ENCODE results near the gene CELF1.

CELF1 gene

GRCh38 chr11:47518212-47518964, 34.5 kb downstream of the CELF1 start:
- no peaks in the 10 kb centered on the region for H3K9me3 Mint-ChIP-seq
- peak overlapping the region; percentile 31 for H3K27ac Mint-ChIP-seq
- no peaks in the 10 kb centered on the region for H3K27me3 Mint-ChIP-seq
- peaks cover 42 to 78% of the 10 kb centered on the region in 2 donors for H3K4me1 Mint-ChIP-seq
- peaks cover 19 to 20% of the 10 kb centered on the region in 2 donors for H3K36me3 Mint-ChIP-seq
- ATAC-seq (replicated peaks) (no peak), DNase-seq (no peak)
- peak overlapping the region in 1 of 2 donors; percentile 1 for H3K4me3 Mint-ChIP-seq

- H3K36me3 Mint-ChIP-seq, result peaks cover 19 to 20% of the 10 kb centered on the region in 2 donors
- no peak for ATAC-seq (replicated peaks)
- H3K27ac Mint-ChIP-seq, result peak overlapping the region; percentile 65
- H3K4me3 Mint-ChIP-seq, result no peak overlapping the region
- DNase-seq, result no peak
- no peaks in the 10 kb centered on the region for H3K9me3 Mint-ChIP-seq
- H3K27me3 Mint-ChIP-seq, result no peaks in the 10 kb centered on the region
- peaks cover 36 to 84% of the 10 kb centered on the region in 2 donors for H3K4me1 Mint-ChIP-seq
Observed at GRCh38 chr11:47516984-47517853, 35.7 kb downstream of the CELF1 start.

DNA sequence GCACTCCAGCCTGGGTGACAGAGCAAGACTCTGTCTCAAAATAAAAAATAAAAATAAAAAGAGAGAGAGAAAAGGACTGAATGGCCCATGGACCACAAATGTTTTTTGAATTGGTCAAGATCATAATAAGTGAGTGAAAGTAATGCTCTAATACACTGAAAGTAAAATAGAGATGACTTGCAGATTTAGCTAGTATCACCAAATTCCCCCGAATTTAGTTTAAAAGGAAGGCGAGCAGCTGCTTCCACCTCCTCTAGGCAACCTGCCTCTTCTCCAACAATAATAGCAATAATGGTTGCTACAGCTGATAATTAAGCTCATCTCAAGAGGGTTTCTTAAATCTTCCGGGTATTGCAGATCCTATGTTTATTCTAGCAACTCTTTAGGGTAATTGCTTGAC, 36.8 kb downstream of the CELF1 start:
- H3K27ac Mint-ChIP-seq, result no peak overlapping the region
- no peaks in the 10 kb centered on the region for H3K27me3 Mint-ChIP-seq
- DNase-seq (no peak), ATAC-seq (replicated peaks) (no peak)
- no peaks in the 10 kb centered on the region for H3K9me3 Mint-ChIP-seq
- H3K4me3 Mint-ChIP-seq, result no peak overlapping the region
- peaks cover 38 to 94% of the 10 kb centered on the region in 2 donors for H3K4me1 Mint-ChIP-seq
- H3K36me3 Mint-ChIP-seq, result peaks cover 19 to 23% of the 10 kb centered on the region in 2 donors

- ATAC-seq (replicated peaks) (peak; percentile 76 to 87), DNase-seq (peak; percentile 35)
- peak overlapping the region; percentile 54 to 64 for H3K4me3 Mint-ChIP-seq
- H3K36me3 Mint-ChIP-seq, result peaks cover 24 to 26% of the 10 kb centered on the region in 2 donors
- H3K9me3 Mint-ChIP-seq, result no peaks in the 10 kb centered on the region
- peaks cover 39 to 94% of the 10 kb centered on the region in 2 donors for H3K4me1 Mint-ChIP-seq
- H3K27ac Mint-ChIP-seq, result peak overlapping the region; percentile 95
- H3K27me3 Mint-ChIP-seq, result no peaks in the 10 kb centered on the region
Observed at GRCh38 chr11:47514825-47515647, 37.9 kb downstream of the CELF1 start.

DNA sequence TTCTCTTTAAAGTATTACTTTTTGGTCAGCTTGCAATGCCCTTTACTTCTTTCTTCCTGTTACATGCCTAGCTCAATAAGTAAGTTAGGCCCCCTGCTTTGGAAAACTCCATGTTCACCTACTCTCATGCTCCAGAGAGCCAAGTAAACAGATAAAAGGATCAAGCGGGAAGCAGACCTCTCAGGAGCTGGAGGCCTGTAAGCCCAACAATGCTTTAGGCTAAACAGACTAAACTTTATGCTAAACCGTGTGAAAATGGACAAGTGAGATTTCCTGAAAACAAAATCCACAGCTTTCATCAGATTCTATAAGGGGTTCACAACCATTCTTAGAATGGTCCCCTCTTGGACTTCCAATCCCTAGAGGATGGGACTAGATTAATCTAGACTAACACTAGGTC, 40.2 kb downstream of the CELF1 start:
- Mint-ChIP-seq H3K27me3 (no peaks in the 10 kb centered on the region), H3K4me3 (no peak overlapping the region), H3K9me3 (no peaks in the 10 kb centered on the region), H3K27ac (peak overlapping the region; percentile 31), H3K36me3 (peaks cover 18 to 28% of the 10 kb centered on the region in 2 donors), H3K4me1 (peaks cover 41 to 98% of the 10 kb centered on the region in 2 donors)
- ATAC-seq (replicated peaks) (no peak), DNase-seq (no peak)

GRCh38 chr11:47511917-47512316, 41.0 kb downstream of the CELF1 start:
- peaks cover 18 to 28% of the 10 kb centered on the region in 2 donors for H3K36me3 Mint-ChIP-seq
- no peak overlapping the region for H3K4me3 Mint-ChIP-seq
- ATAC-seq (replicated peaks), result no peak
- H3K9me3 Mint-ChIP-seq, result no peaks in the 10 kb centered on the region
- peak overlapping the region; percentile 65 for H3K27ac Mint-ChIP-seq
- H3K4me1 Mint-ChIP-seq, result peaks cover 41 to 99% of the 10 kb centered on the region in 2 donors
- no peaks in the 10 kb centered on the region for H3K27me3 Mint-ChIP-seq
- no peak for DNase-seq

DNA sequence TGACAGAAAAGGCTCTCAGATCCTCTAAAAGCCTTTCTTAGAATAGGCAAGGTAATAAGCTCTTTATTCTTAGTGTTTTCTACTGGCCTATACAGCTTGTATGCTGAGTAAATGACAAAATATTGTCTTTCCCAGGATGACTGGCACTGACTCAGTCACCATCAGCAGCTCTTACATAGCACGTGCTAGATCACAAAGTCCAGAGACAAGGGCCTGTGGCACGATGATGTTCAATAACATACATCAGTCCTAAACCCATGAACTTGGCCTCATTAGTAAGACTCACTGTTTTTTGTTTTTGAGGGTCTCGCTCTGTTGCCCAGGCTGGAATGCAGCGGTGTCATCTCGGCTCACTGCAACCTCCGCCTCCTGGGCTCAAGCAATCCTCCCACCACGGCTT, 42.7 kb downstream of the CELF1 start:
- H3K9me3 Mint-ChIP-seq, result no peaks in the 10 kb centered on the region
- H3K4me1 Mint-ChIP-seq, result peaks cover 42 to 96% of the 10 kb centered on the region in 2 donors
- no peak overlapping the region for H3K4me3 Mint-ChIP-seq
- H3K36me3 Mint-ChIP-seq, result peaks cover 24 to 32% of the 10 kb centered on the region in 2 donors
- ATAC-seq (replicated peaks) (peak in 1 of 2 donors; percentile 26), DNase-seq (no peak)
- no peaks in the 10 kb centered on the region for H3K27me3 Mint-ChIP-seq
- peak overlapping the region; percentile 59 for H3K27ac Mint-ChIP-seq

DNA sequence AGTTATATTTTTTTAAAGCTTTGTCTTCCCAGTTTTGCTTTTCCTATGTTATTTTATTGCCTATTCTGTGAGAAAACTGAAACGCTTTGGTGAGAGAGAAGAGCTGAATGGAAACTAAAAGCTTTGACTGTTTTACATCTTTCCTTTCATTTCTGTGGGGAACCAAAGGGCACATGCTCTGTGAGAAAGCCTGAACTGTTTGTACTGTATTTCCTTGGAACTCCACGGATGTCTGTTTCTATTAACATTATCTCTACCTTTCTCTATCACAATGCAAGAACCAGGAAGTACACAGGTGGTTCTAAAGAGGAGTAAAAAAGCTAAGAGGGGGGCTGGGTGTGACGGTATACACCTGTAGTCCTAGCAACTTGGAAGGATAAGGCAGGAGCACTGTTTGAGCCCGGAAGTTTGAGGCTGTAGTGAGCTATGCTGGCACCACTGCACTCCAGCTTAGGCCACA, 43.8 kb downstream of the CELF1 start:
- ATAC-seq (replicated peaks), result peak; percentile 46 to 67
- H3K27me3 Mint-ChIP-seq, result no peaks in the 10 kb centered on the region
- peak overlapping the region; percentile 88 for H3K27ac Mint-ChIP-seq
- peaks cover 22 to 31% of the 10 kb centered on the region in 2 donors for H3K36me3 Mint-ChIP-seq
- peaks cover 37 to 96% of the 10 kb centered on the region in 2 donors for H3K4me1 Mint-ChIP-seq
- H3K4me3 Mint-ChIP-seq, result peak overlapping the region; percentile 41 to 61
- DNase-seq, result no peak
- no peaks in the 10 kb centered on the region for H3K9me3 Mint-ChIP-seq

GRCh38 chr11:47508240-47508957, 44.5 kb downstream of the CELF1 start:
- DNase-seq (no peak), ATAC-seq (replicated peaks) (peak in 1 of 2 donors; percentile 21)
- Mint-ChIP-seq H3K27ac (peak overlapping the region; percentile 88), H3K9me3 (no peaks in the 10 kb centered on the region), H3K4me3 (peak overlapping the region; percentile 41 to 61), H3K4me1 (peaks cover 37 to 96% of the 10 kb centered on the region in 2 donors), H3K27me3 (no peaks in the 10 kb centered on the region), H3K36me3 (peaks cover 24 to 36% of the 10 kb centered on the region in 2 donors)

GRCh38 chr11:47507563-47508239, 45.2 kb downstream of the CELF1 start:
- H3K27ac Mint-ChIP-seq, result peak overlapping the region; percentile 79
- H3K4me3 Mint-ChIP-seq, result peak overlapping the region; percentile 34 to 37
- no peaks in the 10 kb centered on the region for H3K9me3 Mint-ChIP-seq
- peaks cover 42 to 96% of the 10 kb centered on the region in 2 donors for H3K4me1 Mint-ChIP-seq
- DNase-seq (no peak), ATAC-seq (replicated peaks) (no peak)
- H3K27me3 Mint-ChIP-seq, result no peaks in the 10 kb centered on the region
- H3K36me3 Mint-ChIP-seq, result peaks cover 24 to 41% of the 10 kb centered on the region in 2 donors

- Mint-ChIP-seq H3K27ac (peak overlapping the region; percentile 78), H3K9me3 (no peaks in the 10 kb centered on the region), H3K27me3 (no peaks in the 10 kb centered on the region), H3K4me3 (peak overlapping the region; percentile 1 to 34), H3K36me3 (peaks cover 27 to 46% of the 10 kb centered on the region in 2 donors), H3K4me1 (peaks cover 42 to 96% of the 10 kb centered on the region in 2 donors)
- no peak for DNase-seq
- ATAC-seq (replicated peaks), result peak; percentile 59 to 63
Observed at GRCh38 chr11:47506795-47507562, 46.0 kb downstream of the CELF1 start.

DNA sequence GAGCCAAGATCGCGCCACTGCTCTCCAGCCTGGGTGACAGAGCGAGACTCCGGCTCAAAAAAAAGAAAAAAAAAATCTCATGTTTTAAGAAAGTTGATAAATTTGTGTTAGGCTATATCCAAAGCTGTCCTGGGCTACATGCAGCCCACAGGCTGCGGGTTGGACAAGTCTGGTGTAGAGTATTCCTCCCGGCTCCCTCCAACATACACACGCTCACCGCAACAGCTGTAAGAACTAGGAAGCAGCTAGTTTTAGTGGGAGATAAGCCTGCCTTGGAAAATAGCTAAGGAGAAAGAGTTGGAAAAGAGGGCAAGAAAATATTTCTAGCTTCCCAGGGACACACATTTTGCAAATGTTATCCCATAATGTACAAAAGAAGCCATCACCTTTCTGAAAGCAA, 46.6 kb downstream of the CELF1 start:
- Mint-ChIP-seq H3K27ac (peak overlapping the region; percentile 78), H3K27me3 (no peaks in the 10 kb centered on the region), H3K36me3 (peaks cover 25 to 46% of the 10 kb centered on the region in 2 donors), H3K4me3 (no peak overlapping the region), H3K9me3 (no peaks in the 10 kb centered on the region), H3K4me1 (peaks cover 36 to 90% of the 10 kb centered on the region in 2 donors)
- DNase-seq (no peak), ATAC-seq (replicated peaks) (no peak)

Data from stimulated activated naive B cell treated with anti-CD40 and anti-IgM and Interleukin-4, amounts not matched to agents 10 μg/mL and 1 μg/mL and 100 μg/mL, for 72 hours (primary cell).